DMS153 treated with DMSO at 0.1 percent for 48 hours (cell line): ENCODE data around the gene RMI1.
"Not testable (repeated sequence)": the region's sequence is repeated elsewhere in the genome, so short reads cannot be mapped to it uniquely, and the experiment has no call there.

Experiments
- DNase-seq: peaks from one replicate; lab custom pipeline; 2025; ENCODE audit not compliant: unreplicated experiment; lab: John Stamatoyannopoulos, UW

RMI1 gene

GRCh38 chr9:84002344-84002743 is 21.7 kb downstream of the RMI1 start:
- no peak for DNase-seq

GRCh38 chr9:84003246-84003645 is 22.6 kb downstream of the RMI1 start:
- DNase-seq: no peak

- no peak for DNase-seq
Observed at GRCh38 chr9:84007662-84008061, 27.1 kb downstream of the RMI1 start.

GRCh38 chr9:84024041-84024575 is 43.5 kb downstream of the RMI1 start:
- DNase-seq: no peak

- no peak for DNase-seq
Observed at GRCh38 chr9:84027201-84027600, 46.6 kb downstream of the RMI1 start.

- no peak for DNase-seq
Observed at GRCh38 chr9:84031534-84031933, 50.9 kb downstream of the RMI1 start.

GRCh38 chr9:84041857-84042256 is 61.3 kb downstream of the RMI1 start:
- DNase-seq: not testable (repeated sequence)

- DNase-seq: no peak
Observed at GRCh38 chr9:84045481-84046097, 65.0 kb downstream of the RMI1 start.
